ENCODE data around the gene CYP2S1.
"Not testable (repeated sequence)": the region's sequence is repeated elsewhere in the genome, so short reads cannot be mapped to it uniquely, and the experiment has no call there.

CYP2S1 gene

GRCh38 chr19:41172297-41173164 is 20.5 kb upstream of the CYP2S1 start:
- no peaks in the 10 kb centered on the region for H3K36me3 ChIP-seq (ENCODE audit: insufficient read depth)
- H3K27ac ChIP-seq: no peak overlapping the region
- no peak overlapping the region for H3K9ac ChIP-seq
- H3K4me1 ChIP-seq (ENCODE audit: low read depth, poor library complexity, severe bottlenecking): no peaks in the 10 kb centered on the region
- no peaks in the 10 kb centered on the region for H3K79me2 ChIP-seq (ENCODE audit: insufficient read depth, low read depth)
- TF ChIP-seq CTCF (conservative IDR thresholded peaks at IDR 0.05; ENCODE audit: low read depth, low read length): no peak
- no peak overlapping the region for H3K4me3 ChIP-seq (IDR thresholded peaks at IDR 0.05; ENCODE audit: insufficient read depth, low read depth, low read length)
- no peaks in the 10 kb centered on the region for H4K20me1 ChIP-seq (ENCODE audit: insufficient read depth)
- no peaks in the 10 kb centered on the region for H3K27me3 ChIP-seq (ENCODE audit: insufficient read depth, low read depth)
- no peak overlapping the region for H2AFZ ChIP-seq (ENCODE audit: low read depth)
- H3K4me2 ChIP-seq: no peak overlapping the region

GRCh38 chr19:41174297-41174928 is 18.6 kb upstream of the CYP2S1 start:
- Histone ChIP-seq H3K4me2 (no peak overlapping the region), H2AFZ (ENCODE audit: low read depth) (no peak overlapping the region), H3K27me3 (ENCODE audit: insufficient read depth, low read depth) (no peaks in the 10 kb centered on the region), H4K20me1 (ENCODE audit: insufficient read depth) (no peaks in the 10 kb centered on the region), H3K4me1 (ENCODE audit: low read depth, poor library complexity, severe bottlenecking) (no peaks in the 10 kb centered on the region), H3K36me3 (ENCODE audit: insufficient read depth) (no peaks in the 10 kb centered on the region), H3K9ac (no peak overlapping the region), H3K4me3 (IDR thresholded peaks at IDR 0.05; ENCODE audit: insufficient read depth, low read depth, low read length) (no peak overlapping the region), H3K79me2 (ENCODE audit: insufficient read depth, low read depth) (no peaks in the 10 kb centered on the region), H3K27ac (no peak overlapping the region)
- TF ChIP-seq CTCF (conservative IDR thresholded peaks at IDR 0.05; ENCODE audit: low read depth, low read length): no peak

- H3K27me3 ChIP-seq (ENCODE audit: insufficient read depth, low read depth): no peaks in the 10 kb centered on the region
- H3K9ac ChIP-seq: no peak overlapping the region
- H3K4me3 ChIP-seq (IDR thresholded peaks at IDR 0.05; ENCODE audit: insufficient read depth, low read depth, low read length): no peak overlapping the region
- H3K4me1 ChIP-seq (ENCODE audit: low read depth, poor library complexity, severe bottlenecking): no peaks in the 10 kb centered on the region
- TF ChIP-seq CTCF (conservative IDR thresholded peaks at IDR 0.05; ENCODE audit: low read depth, low read length): no peak
- H3K79me2 ChIP-seq (ENCODE audit: insufficient read depth, low read depth): no peaks in the 10 kb centered on the region
- no peak overlapping the region for H3K4me2 ChIP-seq
- H4K20me1 ChIP-seq (ENCODE audit: insufficient read depth): no peaks in the 10 kb centered on the region
- no peaks in the 10 kb centered on the region for H3K36me3 ChIP-seq (ENCODE audit: insufficient read depth)
- no peak overlapping the region for H3K27ac ChIP-seq
- H2AFZ ChIP-seq (ENCODE audit: low read depth): no peak overlapping the region; the same call in 1 of the 2 replicates
Observed at GRCh38 chr19:41175801-41176777, 16.9 kb upstream of the CYP2S1 start.

GRCh38 chr19:41180173-41180572 is 12.8 kb upstream of the CYP2S1 start:
- H2AFZ ChIP-seq (ENCODE audit: low read depth); H3K4me2 ChIP-seq; H3K79me2 ChIP-seq (ENCODE audit: insufficient read depth, low read depth); H3K4me1 ChIP-seq (ENCODE audit: low read depth, poor library complexity, severe bottlenecking); H3K27ac ChIP-seq; H4K20me1 ChIP-seq (ENCODE audit: insufficient read depth); H3K27me3 ChIP-seq (ENCODE audit: insufficient read depth, low read depth); H3K9ac ChIP-seq; H3K4me3 ChIP-seq (IDR thresholded peaks at IDR 0.05; ENCODE audit: insufficient read depth, low read depth, low read length); H3K36me3 ChIP-seq (ENCODE audit: insufficient read depth): not testable (repeated sequence)

Measured in KMS-11 (cell line).